ENCODE data around the gene TEX14. TPM values are rescaled to one million over a fixed set of nuclear protein-coding genes. Genes with fewer than 3 reads are reported as not detected.
"Not testable (repeated sequence)": the region's sequence is repeated elsewhere in the genome, so short reads cannot be mapped to it uniquely, and the experiment has no call there.

The TEX14 gene
- total RNA-seq, 1 donor from 2014 or later: not detected

GRCh38 chr17:58658804-58659713 is 32.8 kb downstream of the TEX14 start:
- intact Hi-C loops (cut with DNase I): loop anchor here (1.0 to 2.0 kb wide), 2 partner anchors 27 to 140 kb away; no protein-coding TSS in a partner anchor
- peak in 1 of 2 donors; percentile 81 for DNase-seq (ENCODE audit: low spot score in 2 of 2)
- no peak for TF ChIP-seq CTCF (IDR thresholded peaks at IDR 0.05)

GRCh38 chr17:58657962-58658803 is 33.7 kb downstream of the TEX14 start:
- H3K9me3 ChIP-seq; H3K36me3 ChIP-seq; DNase-seq (ENCODE audit: low spot score in 2 of 2); H3K27me3 ChIP-seq; H3K4me1 ChIP-seq: not testable (repeated sequence)
- Histone ChIP-seq H3K4me3 (peak overlapping the region in 1 of 2 donors; percentile 52), H3K27ac (peak overlapping the region; percentile 36 to 64)
- intact Hi-C loops (cut with DNase I): loop anchor here (2.0 kb wide), 1 partner anchor 139 kb away; no protein-coding TSS in a partner anchor

More at GRCh38 chr17:58658804-58659713, 32.8 kb downstream of the TEX14 start:
- H3K27me3 ChIP-seq: no peaks in the 10 kb centered on the region
- peak overlapping the region; percentile 41 to 52 for H3K4me3 ChIP-seq
- no peaks in the 10 kb centered on the region for H3K9me3 ChIP-seq
- peak overlapping the region; percentile 36 to 64 for H3K27ac ChIP-seq
- H3K36me3 ChIP-seq: no peaks in the 10 kb centered on the region
- H3K4me1 ChIP-seq: no peaks in the 10 kb centered on the region

GRCh38 chr17:58648236-58648635 is 43.6 kb downstream of the TEX14 start:
- Histone ChIP-seq H3K27me3 (no peaks in the 10 kb centered on the region), H3K36me3 (no peaks in the 10 kb centered on the region), H3K27ac (no peak overlapping the region), H3K4me3 (no peak overlapping the region), H3K9me3 (no peaks in the 10 kb centered on the region), H3K4me1 (no peaks in the 10 kb centered on the region)
- TF ChIP-seq CTCF (IDR thresholded peaks at IDR 0.05): no peak
- DNase-seq (ENCODE audit: low spot score in 2 of 2): no peak
- intact Hi-C loops (cut with DNase I): no loop called here

DNA sequence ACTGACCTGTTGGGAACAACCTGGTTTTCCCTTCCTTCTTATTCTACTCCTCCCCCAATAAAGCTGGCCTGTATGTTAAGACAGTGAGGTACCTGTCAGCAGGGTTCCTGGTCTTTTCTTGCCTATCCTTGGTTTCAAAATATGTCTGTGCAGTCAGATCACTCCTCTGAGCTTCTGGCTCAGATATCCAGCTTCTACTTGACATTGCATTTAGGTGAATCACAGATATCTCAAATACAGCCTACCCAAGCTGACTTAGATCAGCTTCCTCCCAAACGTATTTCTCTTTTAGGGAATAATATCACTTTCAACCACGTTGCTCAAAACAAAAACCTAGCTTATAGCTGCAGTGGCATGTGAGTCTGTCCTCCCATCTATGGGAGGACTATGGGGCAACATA is 48.7 kb downstream of the TEX14 start:
- TF ChIP-seq CTCF (IDR thresholded peaks at IDR 0.05): no peak
- H3K4me1 ChIP-seq: no peaks in the 10 kb centered on the region
- H3K4me3 ChIP-seq: no peak overlapping the region
- no peak for DNase-seq (ENCODE audit: low spot score in 2 of 2)
- no peaks in the 10 kb centered on the region for H3K9me3 ChIP-seq
- intact Hi-C loops (cut with DNase I): no loop called here
- no peaks in the 10 kb centered on the region for H3K36me3 ChIP-seq
- H3K27me3 ChIP-seq: no peaks in the 10 kb centered on the region
- H3K27ac ChIP-seq: no peak overlapping the region

GRCh38 chr17:58641887-58642311 is 49.9 kb downstream of the TEX14 start:
- no peaks in the 10 kb centered on the region for H3K27me3 ChIP-seq
- H3K4me1 ChIP-seq: no peaks in the 10 kb centered on the region
- H3K36me3 ChIP-seq: no peaks in the 10 kb centered on the region
- no peak overlapping the region for H3K27ac ChIP-seq
- TF ChIP-seq CTCF (IDR thresholded peaks at IDR 0.05): no peak
- H3K9me3 ChIP-seq: no peaks in the 10 kb centered on the region
- intact Hi-C loops (cut with DNase I): no loop called here
- DNase-seq (ENCODE audit: low spot score in 2 of 2): no peak
- no peak overlapping the region for H3K4me3 ChIP-seq

All from ascending aorta (tissue), 2 donors.